GM21381 (cell line): ENCODE data around the gene PLXNC1.

Source experiments
- ATAC-seq: cut with Tn5 transposase; IDR thresholded peaks from one replicate; pipeline ENCODE4 v1.9.1; 2021; ENCODE audit warnings: mild to moderate bottlenecking, moderate library complexity; ENCODE audit not compliant: unreplicated experiment

Gene PLXNC1

GRCh38 chr12:94133964-94134795 lies 14.2 kb upstream of the PLXNC1 start:
- no peak for ATAC-seq

- ATAC-seq, result no peak
Observed at GRCh38 chr12:94135896-94136295, 12.5 kb upstream of the PLXNC1 start.

GRCh38 chr12:94139816-94140215 lies 8.6 kb upstream of the PLXNC1 start:
- no peak for ATAC-seq

GRCh38 chr12:94140556-94140955 lies 7.8 kb upstream of the PLXNC1 start:
- ATAC-seq, result no peak

- ATAC-seq, result no peak
Observed at GRCh38 chr12:94141004-94141764, 7.2 kb upstream of the PLXNC1 start.

- no peak for ATAC-seq
Observed at GRCh38 chr12:94141892-94142291, 6.5 kb upstream of the PLXNC1 start.

- ATAC-seq, result no peak
Observed at GRCh38 chr12:94143438-94143837, 4.9 kb upstream of the PLXNC1 start.

GRCh38 chr12:94143951-94144350 lies 4.4 kb upstream of the PLXNC1 start:
- no peak for ATAC-seq

GRCh38 chr12:94144781-94145180 lies 3.6 kb upstream of the PLXNC1 start:
- no peak for ATAC-seq

- no peak for ATAC-seq
Observed at GRCh38 chr12:94145191-94145983, 3.0 kb upstream of the PLXNC1 start.

- ATAC-seq, result no peak
Observed at GRCh38 chr12:94146166-94146936, 2.0 kb upstream of the PLXNC1 start.

- no peak for ATAC-seq
Observed at GRCh38 chr12:94147387-94147990, 888 bp upstream of the PLXNC1 start.

- no peak for ATAC-seq
Observed at GRCh38 chr12:94148739-94149118, 352 bp downstream of the PLXNC1 start.

- ATAC-seq, result peak; percentile 36
Observed at GRCh38 chr12:94149119-94149780, 873 bp downstream of the PLXNC1 start.

- ATAC-seq, result peak; percentile 1
Observed at GRCh38 chr12:94149781-94150239, 1.4 kb downstream of the PLXNC1 start.

GRCh38 chr12:94150240-94151121 lies 2.1 kb downstream of the PLXNC1 start:
- no peak for ATAC-seq

- no peak for ATAC-seq
Observed at GRCh38 chr12:94151582-94151981, 3.2 kb downstream of the PLXNC1 start.

- no peak for ATAC-seq
Observed at GRCh38 chr12:94152292-94153078, 4.1 kb downstream of the PLXNC1 start.
